HG02798 (cell line): ENCODE data around the gene CEP128.

Experiments used
- ATAC-seq: cut with Tn5 transposase; IDR thresholded peaks from one replicate; pipeline ENCODE4 v1.9.1; 2021; ENCODE audit warnings: mild to moderate bottlenecking; ENCODE audit not compliant: unreplicated experiment, poor library complexity

CEP128 gene

DNA sequence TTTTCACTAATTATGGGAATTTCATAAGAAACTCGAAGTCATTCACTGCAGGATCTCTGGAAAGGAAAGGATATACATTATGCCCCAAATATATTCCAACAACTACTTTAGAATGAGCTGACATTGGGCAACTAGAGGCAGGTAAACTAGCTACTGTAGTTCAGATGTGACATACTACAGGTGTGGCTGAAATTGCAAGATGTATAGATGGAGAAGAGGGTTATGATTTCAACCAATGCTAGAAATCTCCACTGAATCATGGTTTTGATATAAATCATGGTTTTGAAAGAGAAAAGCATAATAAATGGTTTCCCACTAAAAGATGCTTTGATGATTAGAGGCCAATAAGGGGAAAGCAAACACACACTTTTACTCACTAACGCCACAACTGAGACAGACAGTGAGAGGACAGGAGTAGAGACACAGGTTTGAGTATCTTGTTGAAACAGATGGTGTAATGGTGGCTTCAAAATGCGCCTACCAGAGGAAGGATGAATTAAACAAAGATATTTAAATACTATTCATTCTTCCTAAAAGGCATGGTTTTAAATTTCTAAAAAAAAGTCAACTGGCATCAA is 434.2 kb downstream of the CEP128 start:
- ATAC-seq = no peak

- no peak for ATAC-seq
Measured at GRCh38 chr14:80504781-80505180, 436.8 kb downstream of the CEP128 start.

GRCh38 chr14:80498533-80498932 is 443.0 kb downstream of the CEP128 start:
- ATAC-seq = no peak

DNA sequence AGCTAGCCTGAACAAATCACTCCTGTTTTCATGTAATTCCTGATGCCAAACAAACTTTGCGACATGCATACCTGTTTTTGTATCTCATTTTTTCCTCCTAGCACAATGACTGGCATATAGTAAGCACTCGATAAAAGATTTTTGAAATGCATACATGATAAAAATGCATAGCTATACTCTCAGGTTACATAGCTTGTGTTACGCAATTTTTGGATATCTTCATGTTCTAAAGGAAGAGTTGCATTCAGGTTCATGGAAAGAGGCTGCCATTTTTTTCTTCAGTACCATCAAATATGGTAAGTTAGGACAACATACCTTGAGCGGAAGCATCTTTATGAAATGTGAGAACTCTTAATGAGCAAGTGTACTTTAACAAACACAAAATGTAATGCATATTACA is 445.4 kb downstream of the CEP128 start:
- ATAC-seq = no peak

- no peak for ATAC-seq
Measured at GRCh38 chr14:80494769-80495168, 446.8 kb downstream of the CEP128 start.

DNA sequence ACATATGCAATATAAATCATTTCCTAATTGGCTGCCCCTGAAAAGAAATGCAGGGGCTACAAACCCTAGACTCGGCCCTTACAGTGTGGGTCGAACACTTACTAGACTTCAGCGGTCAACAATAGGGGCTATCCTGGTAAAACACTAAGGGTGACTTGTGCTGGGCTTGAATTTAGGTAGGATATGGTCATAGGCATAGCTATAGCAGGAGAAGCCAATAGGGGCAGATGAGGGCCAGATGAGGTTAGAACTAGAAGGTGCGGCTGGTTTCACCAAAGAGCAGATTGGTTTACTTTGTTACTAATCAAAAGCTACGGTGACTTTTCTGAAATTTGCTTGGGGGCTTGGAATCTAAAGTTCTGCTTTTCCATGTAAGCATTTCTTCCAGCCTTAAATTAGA is 447.9 kb downstream of the CEP128 start:
- ATAC-seq = no peak

DNA sequence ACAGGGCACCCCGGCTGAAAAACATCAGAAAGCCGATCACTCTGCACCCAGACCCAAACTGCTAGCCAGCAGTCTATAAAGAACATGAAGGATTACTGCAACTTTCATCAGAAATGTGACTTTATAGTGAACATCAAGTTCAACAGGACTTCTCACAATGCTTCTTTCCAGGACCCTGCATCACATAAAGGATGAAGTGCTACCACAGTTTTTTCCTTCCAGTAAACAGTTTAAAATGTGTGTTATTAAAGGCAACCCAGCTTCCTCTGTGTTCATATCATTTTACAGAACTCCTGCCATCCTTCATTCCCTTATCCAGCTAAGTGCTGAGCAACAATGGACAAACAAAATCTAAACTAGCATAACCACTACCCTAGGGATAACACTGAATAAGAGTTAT is 449.9 kb downstream of the CEP128 start:
- ATAC-seq = no peak

DNA sequence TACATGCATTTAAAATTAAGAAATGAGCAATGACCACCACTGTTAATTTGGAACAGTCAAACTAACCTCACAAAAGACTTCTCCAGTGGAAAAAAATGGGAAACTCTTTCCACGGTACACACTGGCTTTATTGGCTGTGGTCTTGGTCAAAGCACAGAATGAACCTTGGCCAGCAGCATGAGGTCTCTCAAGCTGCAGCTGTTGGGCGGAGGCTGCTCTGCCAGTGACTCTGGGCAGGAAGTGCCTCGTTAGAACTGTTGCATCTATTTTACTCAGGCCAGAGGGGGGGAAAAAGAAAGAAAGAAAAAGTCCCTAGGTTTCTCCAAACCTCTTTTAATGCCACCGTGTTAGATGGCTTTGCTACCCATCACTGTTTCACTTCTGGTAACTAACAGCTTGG is 450.4 kb downstream of the CEP128 start:
- peak; percentile 85 for ATAC-seq

DNA sequence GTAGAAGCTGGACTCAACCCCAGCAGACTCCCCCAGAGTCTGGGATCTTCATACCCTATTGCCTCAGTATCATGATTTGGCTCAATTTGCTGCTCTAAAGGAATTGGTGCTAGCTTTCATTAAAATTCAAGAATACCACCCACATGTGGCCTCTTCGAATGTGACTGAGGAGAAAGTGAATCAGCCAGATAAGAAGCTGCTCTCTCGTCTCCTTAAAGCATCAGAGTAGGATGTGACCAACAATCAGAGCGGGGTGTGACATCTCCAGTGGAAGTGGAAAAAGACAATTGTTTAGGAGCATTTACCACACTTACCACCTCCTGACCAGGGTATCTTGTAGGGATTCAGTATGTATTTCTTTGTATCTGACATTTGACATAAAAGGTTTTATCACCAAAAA is 452.0 kb downstream of the CEP128 start:
- no peak for ATAC-seq

- no peak for ATAC-seq
Measured at GRCh38 chr14:80485764-80486163, 455.8 kb downstream of the CEP128 start.

- no peak for ATAC-seq
Measured at GRCh38 chr14:80483331-80483730, 458.2 kb downstream of the CEP128 start.

DNA sequence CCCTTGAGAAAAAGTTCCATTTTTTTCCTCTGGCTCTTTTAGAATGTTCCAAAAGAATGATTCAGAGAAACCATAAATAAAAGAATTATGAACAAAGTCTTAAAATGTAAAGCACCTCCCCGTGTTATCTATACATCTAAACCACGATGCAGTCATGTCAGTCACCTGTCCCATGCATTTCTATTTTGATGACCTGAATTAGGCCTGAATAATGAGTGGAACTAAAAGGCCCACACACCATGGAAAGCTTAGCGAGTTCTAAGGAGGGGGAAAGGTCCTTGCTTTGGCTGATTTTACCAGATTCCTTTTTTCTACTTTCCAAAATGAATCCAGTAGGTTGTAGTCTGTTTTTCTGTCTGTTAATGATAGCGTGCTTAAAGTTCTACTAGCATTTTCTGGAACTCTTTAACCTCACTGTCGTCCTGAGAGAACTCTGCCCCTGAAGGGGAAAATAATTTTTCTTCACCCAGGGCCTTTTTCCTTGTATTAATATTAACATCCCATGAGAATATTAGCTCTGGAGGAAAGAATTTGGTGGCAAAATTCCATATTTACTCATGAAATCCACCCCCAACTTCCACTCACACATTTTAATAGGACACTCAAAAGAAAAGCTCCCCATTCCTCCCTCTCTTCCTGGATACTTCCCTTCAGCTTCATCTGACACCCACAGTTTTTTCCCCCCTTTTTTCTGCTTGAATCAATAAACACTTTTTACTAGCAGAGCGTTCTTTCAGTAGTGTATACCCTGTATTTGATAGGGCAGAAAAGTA is 464.0 kb downstream of the CEP128 start:
- ATAC-seq = no peak

DNA sequence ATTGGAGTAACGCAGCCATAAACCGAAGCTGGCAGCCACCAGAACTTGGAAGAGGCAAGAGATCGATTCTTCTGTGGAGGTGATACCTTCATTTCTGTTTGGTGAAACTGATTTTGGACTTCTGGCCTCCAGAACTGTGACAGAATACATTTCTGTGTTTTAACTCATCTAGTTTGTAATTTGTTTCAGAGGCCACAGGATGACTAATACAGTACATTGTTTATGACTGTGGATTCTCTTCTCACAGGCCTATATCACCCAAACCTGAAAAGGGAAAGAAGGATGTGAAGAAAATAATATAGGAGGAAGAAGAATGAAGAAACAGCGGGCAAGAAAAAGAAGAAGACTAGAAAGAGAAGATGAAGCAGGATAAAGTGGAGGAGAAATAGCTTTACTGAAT is 466.5 kb downstream of the CEP128 start:
- no peak for ATAC-seq

DNA sequence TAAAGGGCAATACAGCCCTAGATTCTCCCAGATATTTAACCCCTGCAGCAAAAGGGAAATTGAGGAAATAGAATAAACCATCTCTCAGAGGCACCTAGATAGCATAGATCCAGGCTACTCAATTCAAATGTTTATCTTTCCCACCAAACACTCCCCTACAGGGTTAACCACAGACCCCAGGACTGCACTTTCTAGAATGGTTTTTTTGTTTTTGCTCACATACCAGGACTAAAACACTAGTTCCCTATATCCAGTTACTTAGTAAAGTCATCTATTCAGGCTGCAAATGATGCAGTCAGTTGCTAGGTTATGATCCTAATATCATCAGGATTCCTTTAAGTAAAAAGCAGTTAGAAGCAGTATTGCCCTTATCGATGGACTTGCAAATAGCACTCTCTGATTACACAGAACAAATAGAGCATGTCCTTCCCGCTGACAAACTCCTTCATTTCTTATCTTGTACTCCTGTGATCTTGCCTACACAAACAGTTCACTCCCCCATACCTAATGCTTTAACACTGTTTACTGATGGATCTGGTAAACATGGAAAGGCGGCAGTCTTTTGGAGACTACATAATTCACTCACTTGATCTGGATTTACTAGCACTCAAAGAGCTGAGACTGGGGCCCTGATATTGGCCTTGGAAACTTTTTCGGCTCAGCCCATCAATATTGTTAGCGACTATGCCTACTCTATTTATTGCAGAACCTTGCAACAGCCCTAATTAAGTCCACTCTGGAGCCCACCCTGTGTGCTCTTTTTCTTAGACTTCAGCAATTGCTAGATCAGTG is 473.0 kb downstream of the CEP128 start:
- no peak for ATAC-seq

GRCh38 chr14:80465546-80466220 is 475.9 kb downstream of the CEP128 start:
- ATAC-seq = no peak

- ATAC-seq = no peak
Measured at GRCh38 chr14:80464531-80465149, 476.9 kb downstream of the CEP128 start.

- no peak for ATAC-seq
Measured at GRCh38 chr14:80456209-80456608, 485.3 kb downstream of the CEP128 start.

GRCh38 chr14:80455031-80455430 is 486.5 kb downstream of the CEP128 start:
- ATAC-seq = no peak

DNA sequence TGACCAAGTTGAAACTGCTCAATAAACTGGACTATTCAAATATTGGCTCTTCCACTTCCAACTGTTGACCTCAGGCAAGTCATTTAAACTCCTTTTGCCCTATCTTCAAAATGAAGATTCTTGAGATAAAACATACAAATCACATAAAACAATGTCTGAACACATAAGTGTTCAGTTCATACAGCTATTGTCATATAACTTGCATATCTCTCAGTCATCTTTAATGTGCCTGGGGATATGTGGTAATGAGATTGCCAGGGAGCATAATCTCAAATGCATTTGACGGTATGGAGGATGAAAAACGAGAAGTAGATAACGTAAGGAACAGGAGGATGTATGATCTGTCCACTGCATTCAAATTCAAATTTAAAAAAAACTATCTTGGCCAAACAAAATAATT is 493.3 kb downstream of the CEP128 start:
- ATAC-seq = no peak

DNA sequence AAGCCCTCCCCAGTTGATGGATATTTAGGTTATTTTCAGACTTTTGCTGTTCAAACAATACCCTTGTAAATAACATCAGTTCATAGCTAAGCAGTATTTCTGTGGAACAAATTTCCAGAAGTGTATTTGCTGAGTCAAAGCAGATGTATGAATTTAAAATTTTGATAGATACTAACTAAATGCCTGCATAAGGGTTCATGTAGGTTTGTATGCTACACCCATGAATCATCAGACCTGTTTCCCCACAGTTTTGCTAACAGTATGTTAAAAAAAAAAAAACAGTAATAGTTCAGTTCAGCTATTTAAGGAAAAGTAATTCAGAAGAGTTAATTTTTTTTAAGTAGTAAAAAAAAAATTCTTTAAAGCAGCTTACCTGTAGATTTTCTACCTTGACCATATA is 494.1 kb downstream of the CEP128 start:
- no peak for ATAC-seq
